Breast epithelium (tissue), 3 donors: ENCODE results near the gene INSYN2B.

Experiments used
- POLR2A ChIP-seq: fragments of 450-650 bp; IDR thresholded peaks from one replicate; pipeline ENCODE4 v1.6.1; 2016; ENCODE audit warnings: antibody characterized with exemption, mild to moderate bottlenecking, moderate library complexity
- POLR2AphosphoS5 ChIP-seq, 3 donors: sonication (generic); formaldehyde crosslinking; IDR thresholded peaks; one replicate each; pipeline ENCODE4 v1.6.1; 2017; ENCODE audit warnings: antibody characterized with exemption in 3 of 3
- TF ChIP-seq, protein P1 (sequence below), 3 donors: fragments of 450-650 bp; IDR thresholded peaks; one replicate each; pipeline ENCODE4 v1.5.1; 2016 to 2017; ENCODE audit warnings: antibody characterized with exemption in 3 of 3, mild to moderate bottlenecking in 3 of 3, moderate library complexity in 3 of 3

DNA sequence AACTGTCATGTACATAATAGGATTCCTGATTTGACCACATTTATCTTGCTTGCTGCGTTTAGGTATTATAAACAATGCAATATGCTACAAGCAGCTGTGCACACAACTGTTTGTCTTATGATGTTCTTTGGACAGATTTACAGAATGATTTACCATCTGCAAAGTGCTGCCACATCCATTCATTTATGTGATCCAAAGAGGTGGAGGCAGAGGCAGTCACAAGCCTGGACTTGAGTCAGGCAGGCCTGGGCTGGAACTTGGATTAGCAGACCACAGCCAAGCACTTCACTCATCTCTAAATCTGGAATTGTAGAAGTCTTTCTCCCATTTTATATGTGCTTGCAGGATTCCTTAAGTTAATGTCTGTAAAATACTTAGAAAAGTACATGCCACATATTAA lies 149.0 kb downstream of the INSYN2B start:
- TF ChIP-seq, protein P1, sequence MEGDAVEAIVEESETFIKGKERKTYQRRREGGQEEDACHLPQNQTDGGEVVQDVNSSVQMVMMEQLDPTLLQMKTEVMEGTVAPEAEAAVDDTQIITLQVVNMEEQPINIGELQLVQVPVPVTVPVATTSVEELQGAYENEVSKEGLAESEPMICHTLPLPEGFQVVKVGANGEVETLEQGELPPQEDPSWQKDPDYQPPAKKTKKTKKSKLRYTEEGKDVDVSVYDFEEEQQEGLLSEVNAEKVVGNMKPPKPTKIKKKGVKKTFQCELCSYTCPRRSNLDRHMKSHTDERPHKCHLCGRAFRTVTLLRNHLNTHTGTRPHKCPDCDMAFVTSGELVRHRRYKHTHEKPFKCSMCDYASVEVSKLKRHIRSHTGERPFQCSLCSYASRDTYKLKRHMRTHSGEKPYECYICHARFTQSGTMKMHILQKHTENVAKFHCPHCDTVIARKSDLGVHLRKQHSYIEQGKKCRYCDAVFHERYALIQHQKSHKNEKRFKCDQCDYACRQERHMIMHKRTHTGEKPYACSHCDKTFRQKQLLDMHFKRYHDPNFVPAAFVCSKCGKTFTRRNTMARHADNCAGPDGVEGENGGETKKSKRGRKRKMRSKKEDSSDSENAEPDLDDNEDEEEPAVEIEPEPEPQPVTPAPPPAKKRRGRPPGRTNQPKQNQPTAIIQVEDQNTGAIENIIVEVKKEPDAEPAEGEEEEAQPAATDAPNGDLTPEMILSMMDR (IDR thresholded peaks at IDR 0.05) = no peak
- TF ChIP-seq POLR2A (no peak), POLR2AphosphoS5 (IDR thresholded peaks at IDR 0.05) (no peak)
